IPS-11a (cell line): Measurements from ENCODE around the gene TGIF1.
"Not testable (repeated sequence)": the region's sequence is repeated elsewhere in the genome, so short reads cannot be mapped to it uniquely, and the experiment has no call there.

Experiments used
- H3K4me3 ChIP-seq: one replicate; pipeline ENCODE4 v1.5.1; 2013; ENCODE audit warnings: low read depth, low read length, control low read depth

The TGIF1 gene

GRCh38 chr18:3450012-3450798 is at the start of gene TGIF1:
Gene TGIF1, plus strand, starts transcription at chr18:3450172. Its CDS starts 318 bp downstream, at chr18:3450490.
- peak within 1 kb of the TSS; percentile 96 for H3K4me3 ChIP-seq

- H3K4me3 ChIP-seq = no peak overlapping the region
Observed at GRCh38 chr18:3400567-3401296, 49.2 kb upstream of the TGIF1 start.

- H3K4me3 ChIP-seq = no peak overlapping the region
Observed at GRCh38 chr18:3401669-3402620, 48.0 kb upstream of the TGIF1 start.

- no peak overlapping the region for H3K4me3 ChIP-seq
Observed at GRCh38 chr18:3402982-3403451, 47.0 kb upstream of the TGIF1 start.

- no peak overlapping the region for H3K4me3 ChIP-seq
Observed at GRCh38 chr18:3405713-3406112, 44.3 kb upstream of the TGIF1 start.

GRCh38 chr18:3408107-3408506 is 41.9 kb upstream of the TGIF1 start:
- H3K4me3 ChIP-seq = no peak overlapping the region

- no peak overlapping the region for H3K4me3 ChIP-seq
Observed at GRCh38 chr18:3409811-3410210, 40.2 kb upstream of the TGIF1 start.

- no peak overlapping the region for H3K4me3 ChIP-seq
Observed at GRCh38 chr18:3410273-3410672, 39.7 kb upstream of the TGIF1 start.

- not testable (repeated sequence) for H3K4me3 ChIP-seq
Observed at GRCh38 chr18:3410876-3411275, 39.1 kb upstream of the TGIF1 start.

GRCh38 chr18:3411327-3411726 is 38.6 kb upstream of the TGIF1 start:
- H3K4me3 ChIP-seq = no peak overlapping the region

- no peak overlapping the region for H3K4me3 ChIP-seq
Observed at GRCh38 chr18:3411854-3412268, 38.1 kb upstream of the TGIF1 start.

- not testable (repeated sequence) for H3K4me3 ChIP-seq
Observed at GRCh38 chr18:3412528-3412927, 37.4 kb upstream of the TGIF1 start.

GRCh38 chr18:3415110-3415509 is 34.9 kb upstream of the TGIF1 start:
- no peak overlapping the region for H3K4me3 ChIP-seq

- no peak overlapping the region for H3K4me3 ChIP-seq
Observed at GRCh38 chr18:3418083-3418482, 31.9 kb upstream of the TGIF1 start.

- H3K4me3 ChIP-seq = no peak overlapping the region
Observed at GRCh38 chr18:3420919-3421279, 29.1 kb upstream of the TGIF1 start.

- no peak overlapping the region for H3K4me3 ChIP-seq
Observed at GRCh38 chr18:3422905-3423304, 27.1 kb upstream of the TGIF1 start.

GRCh38 chr18:3424280-3424890 is 25.6 kb upstream of the TGIF1 start:
- H3K4me3 ChIP-seq = no peak overlapping the region

- no peak overlapping the region for H3K4me3 ChIP-seq
Observed at GRCh38 chr18:3425030-3425429, 24.9 kb upstream of the TGIF1 start.

GRCh38 chr18:3425446-3425845 is 24.5 kb upstream of the TGIF1 start:
- H3K4me3 ChIP-seq = no peak overlapping the region

GRCh38 chr18:3426074-3426473 is 23.9 kb upstream of the TGIF1 start:
- no peak overlapping the region for H3K4me3 ChIP-seq

GRCh38 chr18:3427944-3428343 is 22.0 kb upstream of the TGIF1 start:
- no peak overlapping the region for H3K4me3 ChIP-seq
